ENCODE measurements around the gene TCF7L1. TPM values are rescaled to one million over a fixed set of nuclear protein-coding genes. Genes with fewer than 3 reads are reported as not detected.

TCF7L1 gene
- total RNA-seq, 1 donor from 2014 or later: 9.3 TPM

DNA sequence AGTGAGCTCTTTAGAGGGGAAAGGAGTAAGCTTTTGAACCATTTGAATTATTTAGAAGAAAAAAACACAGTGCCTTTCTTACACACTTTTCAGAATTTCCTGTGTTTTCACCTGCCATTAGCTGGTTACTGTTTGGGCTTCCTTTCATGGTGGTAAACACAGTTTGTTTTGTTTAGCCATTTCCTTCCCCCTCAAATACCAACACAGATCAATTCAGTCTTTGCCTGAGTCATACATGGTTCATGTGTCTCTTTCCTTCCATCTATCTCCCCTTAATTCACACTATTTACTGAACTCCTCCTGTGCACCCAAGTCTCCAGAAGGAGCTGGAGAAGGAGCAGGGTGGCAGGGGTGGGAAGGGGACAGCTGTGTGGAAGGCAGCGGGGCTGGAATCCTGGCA, 45.0 kb downstream of the TCF7L1 start:
- intact Hi-C loops (cut with DNase I): loop anchor here (5.0 kb wide), 1 partner anchor 46 kb away; the partner anchor contains the start of gene TCF7L1
- no peak for ATAC-seq
- no peak for DNase-seq (ENCODE audit: missing footprints)

- DNase-seq (ENCODE audit: missing footprints) (no peak), ATAC-seq (no peak)
- intact Hi-C loops (cut with DNase I): loop anchor here (5.0 kb wide), 1 partner anchor 47 kb away; the partner anchor contains the start of gene TCF7L1
Observed at GRCh38 chr2:85178980-85179411, 45.8 kb downstream of the TCF7L1 start.

GRCh38 chr2:85179541-85179940, 46.3 kb downstream of the TCF7L1 start:
- DNase-seq (ENCODE audit: missing footprints) (no peak), ATAC-seq (no peak)
- intact Hi-C loops (cut with DNase I): loop anchor here (5.0 kb wide), 1 partner anchor 47 kb away; the partner anchor contains the start of gene TCF7L1

- ATAC-seq (no peak), DNase-seq (ENCODE audit: missing footprints) (no peak)
- intact Hi-C loops (cut with DNase I): loop anchor here (10.0 kb wide), 1 partner anchor 64 kb away; no protein-coding TSS in a partner anchor
Observed at GRCh38 chr2:85180322-85181133, 47.3 kb downstream of the TCF7L1 start.

GRCh38 chr2:85181134-85181631, 48.0 kb downstream of the TCF7L1 start:
- intact Hi-C loops (cut with DNase I): loop anchor here (10.0 kb wide), 1 partner anchor 64 kb away; no protein-coding TSS in a partner anchor
- DNase-seq (ENCODE audit: missing footprints) (no peak), ATAC-seq (peak; percentile 18)

GRCh38 chr2:85181844-85182456, 48.8 kb downstream of the TCF7L1 start:
- DNase-seq (ENCODE audit: missing footprints) (no peak), ATAC-seq (peak; percentile 52)
- intact Hi-C loops (cut with DNase I): loop anchor here (10.0 kb wide), 1 partner anchor 63 kb away; no protein-coding TSS in a partner anchor

GRCh38 chr2:85183076-85183475, 49.9 kb downstream of the TCF7L1 start:
- DNase-seq (ENCODE audit: missing footprints) (no peak), ATAC-seq (no peak)
- intact Hi-C loops (cut with DNase I): loop anchor here (10.0 kb wide), 1 partner anchor 62 kb away; no protein-coding TSS in a partner anchor

DNA sequence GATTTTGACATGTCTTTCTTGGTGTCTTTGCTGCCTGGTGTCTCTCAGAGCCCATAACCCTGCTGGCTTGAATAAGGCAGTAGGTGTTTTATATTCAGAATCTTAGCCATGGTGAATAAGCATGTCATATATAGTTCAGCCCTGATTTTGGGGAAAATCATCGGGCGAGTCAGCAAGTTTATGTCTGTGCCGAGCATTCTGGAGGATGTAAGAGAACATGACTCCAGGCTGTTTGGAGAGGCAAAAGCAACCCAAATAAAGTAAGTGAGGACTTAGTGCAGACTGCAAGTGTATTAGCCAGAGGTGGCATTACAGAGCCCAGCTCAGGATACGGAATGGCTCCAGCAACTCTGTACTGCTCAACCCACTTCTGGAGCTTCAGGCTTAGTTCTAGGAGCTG, 50.3 kb downstream of the TCF7L1 start:
- ATAC-seq: no peak
- intact Hi-C loops (cut with DNase I): loop anchor here (10.0 kb wide), 1 partner anchor 61 kb away; no protein-coding TSS in a partner anchor
- DNase-seq (ENCODE audit: missing footprints): no peak

DNA sequence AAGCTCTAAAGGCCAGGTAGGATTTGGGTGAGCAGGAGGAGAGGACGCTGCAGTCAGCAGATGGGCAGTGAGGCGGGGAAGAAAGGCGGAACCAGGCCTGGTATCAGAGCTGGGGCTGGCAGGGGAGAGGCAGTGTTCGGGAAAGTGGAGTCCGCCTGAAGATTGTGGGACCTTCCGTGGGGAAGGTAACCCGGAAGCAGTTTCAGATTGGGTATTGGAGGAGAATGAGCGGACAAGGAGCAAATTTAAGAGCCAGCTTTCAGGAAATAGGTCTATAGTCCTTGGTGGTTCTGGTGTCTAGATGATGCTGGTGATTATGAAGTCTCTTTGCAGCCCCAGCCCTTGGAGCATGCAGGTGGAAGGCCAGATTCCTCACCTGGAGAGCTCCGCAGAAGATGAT, 51.0 kb downstream of the TCF7L1 start:
- intact Hi-C loops (cut with DNase I): loop anchor here (10.0 kb wide), 1 partner anchor 61 kb away; no protein-coding TSS in a partner anchor
- ATAC-seq (no peak), DNase-seq (ENCODE audit: missing footprints) (no peak)

GRCh38 chr2:85184990-85185389, 51.8 kb downstream of the TCF7L1 start:
- DNase-seq (ENCODE audit: missing footprints) (no peak), ATAC-seq (no peak)
- intact Hi-C loops (cut with DNase I): loop anchor here (10.0 kb wide), 1 partner anchor 60 kb away; no protein-coding TSS in a partner anchor

DNA sequence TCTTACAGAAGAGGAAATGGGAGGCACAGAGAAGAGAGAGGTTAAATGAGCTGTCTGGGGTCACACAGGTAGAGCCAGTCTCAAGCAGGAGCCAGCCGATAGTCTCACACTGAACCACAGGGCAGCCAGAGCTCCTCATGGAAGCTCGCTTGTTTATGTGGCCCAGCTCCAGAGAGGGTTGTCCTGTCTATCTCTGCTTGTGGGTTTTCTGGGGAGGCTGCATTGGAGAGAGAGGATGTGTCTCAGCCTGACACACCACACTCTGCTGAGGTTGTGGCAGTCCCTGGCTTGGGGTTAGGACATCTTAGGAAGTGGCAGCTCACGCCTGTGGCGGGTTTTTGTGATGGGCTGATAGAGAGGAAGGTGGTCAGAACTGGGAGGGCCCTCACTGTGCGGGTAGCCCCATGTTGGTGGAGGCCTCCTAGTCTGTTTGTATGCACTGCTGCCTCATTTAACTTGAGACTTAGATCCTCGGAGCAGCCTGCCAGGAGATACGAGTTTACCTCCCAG, 52.3 kb downstream of the TCF7L1 start:
- ATAC-seq (no peak), DNase-seq (ENCODE audit: missing footprints) (no peak)
- intact Hi-C loops (cut with DNase I): loop anchor here (10.0 kb wide), 1 partner anchor 59 kb away; no protein-coding TSS in a partner anchor

DNA sequence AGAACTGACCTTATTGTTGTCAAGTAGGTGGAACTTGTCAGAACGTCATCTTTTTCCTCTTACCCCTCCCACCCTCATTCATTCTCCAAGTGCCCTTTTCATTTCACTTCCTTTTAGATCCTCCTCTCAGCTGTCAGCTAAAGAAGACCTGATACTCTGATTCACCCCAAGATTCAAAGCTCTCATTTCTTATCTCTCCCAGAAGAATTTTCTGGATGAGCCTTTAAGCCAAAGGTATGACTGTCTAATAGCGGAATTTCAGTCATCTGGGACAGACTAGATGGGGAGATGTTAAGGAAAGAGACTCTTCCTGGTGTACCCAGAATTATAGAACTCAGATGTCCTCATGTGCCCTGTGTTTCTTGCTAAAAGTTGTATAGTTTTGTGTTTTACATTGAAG, 53.9 kb downstream of the TCF7L1 start:
- DNase-seq (ENCODE audit: missing footprints) (no peak), ATAC-seq (no peak)
- intact Hi-C loops (cut with DNase I): loop anchor here (10.0 kb wide), 1 partner anchor 58 kb away; no protein-coding TSS in a partner anchor

DNA sequence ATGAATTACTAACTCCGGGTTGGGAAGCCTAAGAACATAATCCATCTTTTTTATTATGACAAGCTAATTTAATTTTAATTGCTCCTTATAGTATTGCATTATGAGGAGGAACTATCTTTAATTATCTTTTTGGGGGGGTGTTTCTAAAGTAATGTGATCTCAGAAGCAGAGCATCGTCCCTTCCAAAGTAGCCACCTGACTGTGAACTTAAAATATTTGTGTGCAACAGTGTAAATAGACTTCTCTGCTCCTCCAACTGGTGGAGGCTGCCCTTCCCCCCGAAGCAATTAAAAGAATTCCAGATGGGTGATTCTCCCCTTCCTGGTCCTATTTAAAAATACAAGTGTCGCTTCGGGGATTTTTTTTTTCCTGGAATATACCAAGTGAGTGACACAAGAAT, 55.7 kb downstream of the TCF7L1 start:
- ATAC-seq: no peak
- intact Hi-C loops (cut with DNase I): loop anchor here (10.0 kb wide), 1 partner anchor 56 kb away; no protein-coding TSS in a partner anchor
- DNase-seq (ENCODE audit: missing footprints): no peak

GRCh38 chr2:85189606-85190270, 56.5 kb downstream of the TCF7L1 start:
- no peak for ATAC-seq
- DNase-seq (ENCODE audit: missing footprints): no peak
- intact Hi-C loops (cut with DNase I): loop anchor here (10.0 kb wide), 1 partner anchor 55 kb away; no protein-coding TSS in a partner anchor

- intact Hi-C loops (cut with DNase I): no loop called here
- DNase-seq (ENCODE audit: missing footprints) (no peak), ATAC-seq (peak; percentile 70)
Observed at GRCh38 chr2:85191157-85191556, 58.0 kb downstream of the TCF7L1 start.

GRCh38 chr2:85194780-85195480, 61.7 kb downstream of the TCF7L1 start:
- no peak for DNase-seq (ENCODE audit: missing footprints)
- intact Hi-C loops (cut with DNase I): no loop called here
- ATAC-seq: no peak

DNA sequence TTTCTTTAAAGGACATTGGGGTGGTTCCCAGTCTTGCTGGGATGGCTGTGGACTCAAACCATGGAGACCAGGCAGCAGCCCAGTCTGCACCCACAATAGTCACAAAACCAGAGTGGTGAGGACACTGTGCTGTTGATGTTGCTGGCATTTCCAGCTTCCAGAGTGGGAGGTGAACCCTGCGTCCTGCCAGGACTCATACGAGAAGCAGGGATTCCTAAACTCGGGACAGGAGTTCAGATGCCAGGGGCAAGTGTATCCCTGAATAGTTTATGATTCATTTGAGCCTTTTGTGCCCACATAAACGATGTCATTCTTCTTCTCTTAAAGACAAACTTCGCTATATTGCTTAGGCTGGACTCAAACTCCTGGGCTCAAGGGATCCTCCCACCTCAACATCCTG, 62.8 kb downstream of the TCF7L1 start:
- intact Hi-C loops (cut with DNase I): no loop called here
- no peak for ATAC-seq
- no peak for DNase-seq (ENCODE audit: missing footprints)

DNA sequence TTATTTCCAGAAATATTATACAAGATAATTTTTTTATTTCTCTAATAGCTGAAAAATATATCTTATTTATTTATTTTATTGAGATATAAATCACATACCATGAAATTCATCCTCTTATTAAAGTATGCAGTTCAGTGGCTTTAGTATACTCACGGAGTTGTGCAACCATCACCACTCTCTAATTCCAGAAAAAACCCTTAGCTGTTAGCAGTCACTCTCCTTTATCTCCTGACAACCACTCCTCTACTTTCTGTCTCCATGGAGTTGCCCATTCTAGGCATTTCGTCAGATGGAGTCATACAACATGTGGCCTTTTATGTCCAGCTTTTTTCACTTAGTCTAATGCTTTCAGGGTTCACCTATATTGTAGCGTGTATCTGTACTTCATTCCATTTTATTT, 66.5 kb downstream of the TCF7L1 start:
- intact Hi-C loops (cut with DNase I): no loop called here
- ATAC-seq (peak; percentile 78), DNase-seq (ENCODE audit: missing footprints) (no peak)
